ENCODE results near the gene TCF7L2. TPM values are rescaled to one million over a fixed set of nuclear protein-coding genes. Genes with fewer than 3 reads are reported as not detected.

TCF7L2 gene
- polyA plus RNA-seq, 1 donor from 2014 or later = 1.7 TPM

DNA sequence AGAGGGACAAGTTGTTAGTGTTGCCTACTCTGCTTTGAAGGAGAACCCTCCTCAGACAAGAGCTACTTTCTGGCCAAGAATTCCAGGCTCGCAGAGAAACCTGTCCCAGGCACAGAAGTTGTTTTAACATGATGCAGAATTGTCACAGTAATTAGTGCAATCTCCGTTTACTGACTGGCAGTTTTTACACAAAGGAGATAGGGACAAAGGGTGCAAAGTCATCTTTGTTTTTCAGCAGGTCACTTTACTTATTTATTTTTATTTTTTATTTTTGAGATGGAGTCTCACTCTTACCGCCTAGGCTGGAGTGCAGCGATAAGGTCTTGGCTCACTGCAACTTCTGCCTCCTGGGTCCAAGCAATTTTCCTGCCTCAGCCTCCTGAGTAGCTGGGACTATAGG lies 12.3 kb downstream of the TCF7L2 start:
- no peaks in the 10 kb centered on the region for H3K36me3 ChIP-seq (ENCODE audit: insufficient read depth, low read length)
- H3F3A ChIP-seq (ENCODE audit: insufficient read depth, low read length, poor library complexity, severe bottlenecking) = no peaks in the 10 kb centered on the region
- no peaks in the 10 kb centered on the region for H4K20me1 ChIP-seq (ENCODE audit: insufficient read depth)
- H3K27ac ChIP-seq (ENCODE audit: low read length) = no peak overlapping the region
- peaks cover 65% of the 10 kb centered on the region for H3K79me2 ChIP-seq (replicated peaks; ENCODE audit: insufficient read depth, low read length)
- H2AFZ ChIP-seq (ENCODE audit: low read depth, low read length) = no peak overlapping the region
- no peak overlapping the region for H3K4me3 ChIP-seq (ENCODE audit: low read length)
- TF ChIP-seq MXI1 (conservative IDR thresholded peaks at IDR 0.05; ENCODE audit: poor library complexity, severe bottlenecking) (no peak), TAF1 (IDR thresholded peaks at IDR 0.05; ENCODE audit: low read depth) (no peak), POLR2AphosphoS5 (IDR thresholded peaks at IDR 0.05) (no peak), RAD21 (conservative IDR thresholded peaks at IDR 0.05) (no peak)
- peaks cover 8% of the 10 kb centered on the region for H3K27me3 ChIP-seq (ENCODE audit: insufficient read depth, low read depth, low read length)
- H3K4me2 ChIP-seq (ENCODE audit: low read length) = no peak overlapping the region
- H3K9me3 ChIP-seq (ENCODE audit: low read length) = no peaks in the 10 kb centered on the region
- H3K9ac ChIP-seq (ENCODE audit: low read length) = no peak overlapping the region
- H3K9me2 ChIP-seq (ENCODE audit: insufficient read depth, low read length) = no peaks in the 10 kb centered on the region

DNA sequence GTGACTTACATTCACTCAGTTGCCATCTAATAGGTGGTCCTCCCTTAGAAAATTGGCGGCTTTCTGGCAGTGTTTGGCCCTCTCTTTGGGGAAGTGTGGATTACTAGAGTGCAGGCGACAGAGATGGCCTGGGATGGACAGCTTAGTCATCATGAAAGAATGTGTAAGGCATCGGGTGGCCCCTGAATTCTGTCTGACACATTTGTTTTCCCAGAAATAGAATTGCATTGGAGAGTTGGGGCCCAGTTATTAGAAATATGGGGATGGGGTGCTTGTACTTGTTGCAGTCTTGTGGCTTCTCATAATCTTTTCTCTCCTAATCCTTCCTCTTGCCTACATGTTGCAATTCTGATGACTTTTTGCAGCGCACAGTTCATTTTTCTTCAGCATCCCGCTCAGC lies 13.8 kb downstream of the TCF7L2 start:
- H3K9ac ChIP-seq (ENCODE audit: low read length) = no peak overlapping the region
- TF ChIP-seq EP300 (conservative IDR thresholded peaks at IDR 0.05; ENCODE audit: poor library complexity, severe bottlenecking) (no peak), TAF1 (IDR thresholded peaks at IDR 0.05; ENCODE audit: low read depth) (no peak), MXI1 (conservative IDR thresholded peaks at IDR 0.05; ENCODE audit: poor library complexity, severe bottlenecking) (no peak), SMC3 (conservative IDR thresholded peaks at IDR 0.05; ENCODE audit: poor library complexity) (no peak), POLR2AphosphoS5 (IDR thresholded peaks at IDR 0.05) (no peak), RAD21 (conservative IDR thresholded peaks at IDR 0.05) (no peak), EZH2 (IDR thresholded peaks at IDR 0.05; ENCODE audit: borderline replicate concordance, insufficient read depth, low read length, poor library complexity, severe bottlenecking) (no peak)
- TF ChIP-seq, protein P1, sequence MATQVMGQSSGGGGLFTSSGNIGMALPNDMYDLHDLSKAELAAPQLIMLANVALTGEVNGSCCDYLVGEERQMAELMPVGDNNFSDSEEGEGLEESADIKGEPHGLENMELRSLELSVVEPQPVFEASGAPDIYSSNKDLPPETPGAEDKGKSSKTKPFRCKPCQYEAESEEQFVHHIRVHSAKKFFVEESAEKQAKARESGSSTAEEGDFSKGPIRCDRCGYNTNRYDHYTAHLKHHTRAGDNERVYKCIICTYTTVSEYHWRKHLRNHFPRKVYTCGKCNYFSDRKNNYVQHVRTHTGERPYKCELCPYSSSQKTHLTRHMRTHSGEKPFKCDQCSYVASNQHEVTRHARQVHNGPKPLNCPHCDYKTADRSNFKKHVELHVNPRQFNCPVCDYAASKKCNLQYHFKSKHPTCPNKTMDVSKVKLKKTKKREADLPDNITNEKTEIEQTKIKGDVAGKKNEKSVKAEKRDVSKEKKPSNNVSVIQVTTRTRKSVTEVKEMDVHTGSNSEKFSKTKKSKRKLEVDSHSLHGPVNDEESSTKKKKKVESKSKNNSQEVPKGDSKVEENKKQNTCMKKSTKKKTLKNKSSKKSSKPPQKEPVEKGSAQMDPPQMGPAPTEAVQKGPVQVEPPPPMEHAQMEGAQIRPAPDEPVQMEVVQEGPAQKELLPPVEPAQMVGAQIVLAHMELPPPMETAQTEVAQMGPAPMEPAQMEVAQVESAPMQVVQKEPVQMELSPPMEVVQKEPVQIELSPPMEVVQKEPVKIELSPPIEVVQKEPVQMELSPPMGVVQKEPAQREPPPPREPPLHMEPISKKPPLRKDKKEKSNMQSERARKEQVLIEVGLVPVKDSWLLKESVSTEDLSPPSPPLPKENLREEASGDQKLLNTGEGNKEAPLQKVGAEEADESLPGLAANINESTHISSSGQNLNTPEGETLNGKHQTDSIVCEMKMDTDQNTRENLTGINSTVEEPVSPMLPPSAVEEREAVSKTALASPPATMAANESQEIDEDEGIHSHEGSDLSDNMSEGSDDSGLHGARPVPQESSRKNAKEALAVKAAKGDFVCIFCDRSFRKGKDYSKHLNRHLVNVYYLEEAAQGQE (IDR thresholded peaks at IDR 0.05; ENCODE audit: borderline replicate concordance) = no peak
- TF ChIP-seq, protein P2, sequence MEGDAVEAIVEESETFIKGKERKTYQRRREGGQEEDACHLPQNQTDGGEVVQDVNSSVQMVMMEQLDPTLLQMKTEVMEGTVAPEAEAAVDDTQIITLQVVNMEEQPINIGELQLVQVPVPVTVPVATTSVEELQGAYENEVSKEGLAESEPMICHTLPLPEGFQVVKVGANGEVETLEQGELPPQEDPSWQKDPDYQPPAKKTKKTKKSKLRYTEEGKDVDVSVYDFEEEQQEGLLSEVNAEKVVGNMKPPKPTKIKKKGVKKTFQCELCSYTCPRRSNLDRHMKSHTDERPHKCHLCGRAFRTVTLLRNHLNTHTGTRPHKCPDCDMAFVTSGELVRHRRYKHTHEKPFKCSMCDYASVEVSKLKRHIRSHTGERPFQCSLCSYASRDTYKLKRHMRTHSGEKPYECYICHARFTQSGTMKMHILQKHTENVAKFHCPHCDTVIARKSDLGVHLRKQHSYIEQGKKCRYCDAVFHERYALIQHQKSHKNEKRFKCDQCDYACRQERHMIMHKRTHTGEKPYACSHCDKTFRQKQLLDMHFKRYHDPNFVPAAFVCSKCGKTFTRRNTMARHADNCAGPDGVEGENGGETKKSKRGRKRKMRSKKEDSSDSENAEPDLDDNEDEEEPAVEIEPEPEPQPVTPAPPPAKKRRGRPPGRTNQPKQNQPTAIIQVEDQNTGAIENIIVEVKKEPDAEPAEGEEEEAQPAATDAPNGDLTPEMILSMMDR (IDR thresholded peaks at IDR 0.05; ENCODE audit: poor library complexity, severe bottlenecking) = no peak
- H3F3A ChIP-seq (ENCODE audit: insufficient read depth, low read length, poor library complexity, severe bottlenecking) = no peaks in the 10 kb centered on the region
- H2AFZ ChIP-seq (ENCODE audit: low read depth, low read length) = no peak overlapping the region
- H4K20me1 ChIP-seq (ENCODE audit: insufficient read depth) = no peaks in the 10 kb centered on the region
- no peak overlapping the region for H3K4me2 ChIP-seq (ENCODE audit: low read length)
- H3K9me3 ChIP-seq (ENCODE audit: low read length) = no peaks in the 10 kb centered on the region
- H3K4me3 ChIP-seq (ENCODE audit: low read length) = no peak overlapping the region
- H3K27ac ChIP-seq (ENCODE audit: low read length) = no peak overlapping the region
- no peaks in the 10 kb centered on the region for H3K27me3 ChIP-seq (ENCODE audit: insufficient read depth, low read depth, low read length)
- no peaks in the 10 kb centered on the region for H3K9me2 ChIP-seq (ENCODE audit: insufficient read depth, low read length)
- no peaks in the 10 kb centered on the region for H3K36me3 ChIP-seq (ENCODE audit: insufficient read depth, low read length)
- H3K79me2 ChIP-seq (replicated peaks; ENCODE audit: insufficient read depth, low read length) = peaks cover 61% of the 10 kb centered on the region

DNA sequence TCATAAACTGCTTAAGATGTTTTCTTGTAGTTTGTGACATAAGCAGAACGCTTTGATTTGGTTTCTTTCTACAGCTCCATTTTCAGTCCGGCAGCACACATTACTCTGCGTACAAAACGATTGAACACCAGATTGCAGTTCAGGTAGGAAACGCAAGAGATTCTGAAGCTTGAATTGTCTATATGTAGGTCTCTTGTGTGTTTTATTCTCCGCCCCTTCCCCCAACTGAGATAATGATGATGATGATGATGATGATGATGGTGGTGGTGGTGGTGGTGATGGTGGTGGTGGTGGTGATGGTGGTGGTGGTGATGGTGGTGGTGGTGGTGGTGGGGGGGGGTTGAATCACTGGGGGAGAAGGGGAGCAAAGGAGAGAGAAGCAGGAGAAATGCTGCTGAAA lies 14.4 kb downstream of the TCF7L2 start:
- H3K4me2 ChIP-seq (ENCODE audit: low read length) = no peak overlapping the region
- H3K36me3 ChIP-seq (ENCODE audit: insufficient read depth, low read length) = no peaks in the 10 kb centered on the region
- TF ChIP-seq SMC3 (conservative IDR thresholded peaks at IDR 0.05; ENCODE audit: poor library complexity) = no peak
- H3K27ac ChIP-seq (ENCODE audit: low read length) = no peak overlapping the region
- no peak overlapping the region for H2AFZ ChIP-seq (ENCODE audit: low read depth, low read length)
- H3K9me3 ChIP-seq (ENCODE audit: low read length) = no peaks in the 10 kb centered on the region
- H3F3A ChIP-seq (ENCODE audit: insufficient read depth, low read length, poor library complexity, severe bottlenecking) = no peaks in the 10 kb centered on the region
- H3K9ac ChIP-seq (ENCODE audit: low read length) = no peak overlapping the region
- no peaks in the 10 kb centered on the region for H4K20me1 ChIP-seq (ENCODE audit: insufficient read depth)
- H3K79me2 ChIP-seq (replicated peaks; ENCODE audit: insufficient read depth, low read length) = peaks cover 66% of the 10 kb centered on the region
- H3K9me2 ChIP-seq (ENCODE audit: insufficient read depth, low read length) = no peaks in the 10 kb centered on the region
- no peak overlapping the region for H3K4me3 ChIP-seq (ENCODE audit: low read length)
- H3K27me3 ChIP-seq (ENCODE audit: insufficient read depth, low read depth, low read length) = no peaks in the 10 kb centered on the region
